PC-9 (cell line): ENCODE measurements around the gene CDYL2.

ENCODE experiments used
- EZH2 ChIP-seq: fragments of 200-600 bp; sonication (generic); IDR thresholded peaks from 2 replicates; pipeline ENCODE4 v1.8.0; 2017; ENCODE audit warnings: antibody characterized with exemption, low read depth
- TF ChIP-seq, protein P1 (sequence below): fragments of 200-600 bp; sonication (generic); conservative IDR thresholded peaks from 2 replicates; pipeline ENCODE4 v1.6.1; 2017; ENCODE audit warnings: mixed run types, antibody characterized with exemption, mild to moderate bottlenecking, moderate library complexity

DNA sequence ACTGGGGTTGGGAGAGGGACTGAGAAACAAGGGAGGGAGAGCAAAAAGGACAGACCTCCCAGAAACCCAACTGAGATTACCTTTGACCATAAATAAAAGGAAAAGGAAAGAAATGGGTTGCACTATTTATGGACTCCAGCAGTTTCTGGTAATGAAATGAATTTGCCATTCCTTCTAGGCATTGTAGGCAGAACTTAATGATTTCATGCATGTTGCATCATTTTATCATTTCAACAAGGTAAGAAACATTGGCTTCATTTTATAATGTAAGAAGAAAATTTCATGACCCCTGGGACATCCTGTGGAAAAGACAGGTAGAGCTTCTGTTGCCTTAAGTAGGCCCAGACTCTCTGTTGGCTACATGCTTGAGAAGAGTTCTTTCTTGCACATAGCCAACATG lies 8.2 kb upstream of the CDYL2 start:
- TF ChIP-seq, protein P1, sequence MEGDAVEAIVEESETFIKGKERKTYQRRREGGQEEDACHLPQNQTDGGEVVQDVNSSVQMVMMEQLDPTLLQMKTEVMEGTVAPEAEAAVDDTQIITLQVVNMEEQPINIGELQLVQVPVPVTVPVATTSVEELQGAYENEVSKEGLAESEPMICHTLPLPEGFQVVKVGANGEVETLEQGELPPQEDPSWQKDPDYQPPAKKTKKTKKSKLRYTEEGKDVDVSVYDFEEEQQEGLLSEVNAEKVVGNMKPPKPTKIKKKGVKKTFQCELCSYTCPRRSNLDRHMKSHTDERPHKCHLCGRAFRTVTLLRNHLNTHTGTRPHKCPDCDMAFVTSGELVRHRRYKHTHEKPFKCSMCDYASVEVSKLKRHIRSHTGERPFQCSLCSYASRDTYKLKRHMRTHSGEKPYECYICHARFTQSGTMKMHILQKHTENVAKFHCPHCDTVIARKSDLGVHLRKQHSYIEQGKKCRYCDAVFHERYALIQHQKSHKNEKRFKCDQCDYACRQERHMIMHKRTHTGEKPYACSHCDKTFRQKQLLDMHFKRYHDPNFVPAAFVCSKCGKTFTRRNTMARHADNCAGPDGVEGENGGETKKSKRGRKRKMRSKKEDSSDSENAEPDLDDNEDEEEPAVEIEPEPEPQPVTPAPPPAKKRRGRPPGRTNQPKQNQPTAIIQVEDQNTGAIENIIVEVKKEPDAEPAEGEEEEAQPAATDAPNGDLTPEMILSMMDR, result no peak
- TF ChIP-seq EZH2, result no peak
